GM23338 (cell line): ENCODE measurements around the gene GAN. TPM values are rescaled to one million over a fixed set of nuclear protein-coding genes. Genes with fewer than 3 reads are reported as not detected.

Source experiments
- ATAC-seq: fragments of 200-7000 bp; cut with Tn5 transposase; 3 replicates; pipeline ENCODE4 v1.9.1; 2020
- DNase-seq: peaks from one replicate; pipeline ENCODE4 v3.0.0-alpha.2; 2015; ENCODE audit warnings: low spot score
- H2AFZ ChIP-seq: fragments of 200-600 bp; sonication (generic); 2 replicates; pipeline ENCODE4 v1.8.0; 2016; ENCODE audit warnings: antibody characterized with exemption, mild to moderate bottlenecking, moderate library complexity
- H3F3A ChIP-seq: fragments of 200-600 bp; sonication (generic); replicated peaks from 2 replicates; pipeline ENCODE4 v1.8.0; 2017; ENCODE audit warnings: antibody characterized with exemption, mixed run types, low read depth
- H3K27ac ChIP-seq: fragments of 200-600 bp; sonication (generic); 2 replicates; pipeline ENCODE4 v1.6.1; 2016; ENCODE audit warnings: low read depth
- H3K27me3 ChIP-seq: fragments of 200-600 bp; sonication (generic); 2 replicates; pipeline ENCODE4 v1.8.0; 2016; ENCODE audit warnings: mild to moderate bottlenecking, mixed run types, moderate library complexity; ENCODE audit not compliant: insufficient read depth
- H3K36me3 ChIP-seq: fragments of 200-600 bp; sonication (generic); 2 replicates; pipeline ENCODE4 v1.8.0; 2016; ENCODE audit warnings: mild to moderate bottlenecking; ENCODE audit not compliant: insufficient read depth
- H3K4me1 ChIP-seq: fragments of 200-600 bp; sonication (generic); 2 replicates; pipeline ENCODE4 v1.8.0; 2016; ENCODE audit warnings: mild to moderate bottlenecking, moderate library complexity; ENCODE audit not compliant: insufficient read depth
- H3K4me2 ChIP-seq: fragments of 200-600 bp; sonication (generic); 2 replicates; pipeline ENCODE4 v1.7.1; 2017; ENCODE audit warnings: mixed run types
- H3K4me3 ChIP-seq: fragments of 200-600 bp; sonication (generic); 2 replicates; pipeline ENCODE4 v1.6.1; 2016; ENCODE audit warnings: mixed run types
- H3K79me2 ChIP-seq: fragments of 200-600 bp; sonication (generic); replicated peaks from 2 replicates; pipeline ENCODE4 v1.8.0; 2017; ENCODE audit warnings: mild to moderate bottlenecking; ENCODE audit not compliant: insufficient read depth
- H3K9me2 ChIP-seq: fragments of 200-600 bp; sonication (generic); 2 replicates; pipeline ENCODE4 v1.8.0; 2017; ENCODE audit not compliant: insufficient read depth
- H4K20me1 ChIP-seq: fragments of 200-600 bp; sonication (generic); replicated peaks from 2 replicates; pipeline ENCODE4 v1.8.0; 2017; ENCODE audit warnings: mild to moderate bottlenecking; ENCODE audit not compliant: insufficient read depth
- H3K27ac Mint-ChIP-seq: 2 replicates; pipeline ENCODE4 v1.8.0; 2020; ENCODE audit warnings: inconsistent platforms, mild to moderate bottlenecking, moderate library complexity, mixed read lengths
- H3K27me3 Mint-ChIP-seq: 3 replicates; pipeline ENCODE4 v1.8.0; 2022; ENCODE audit warnings: low read depth, mild to moderate bottlenecking, moderate library complexity, mixed read lengths, inconsistent platforms; ENCODE audit not compliant: insufficient read depth, poor library complexity
- H3K36me3 Mint-ChIP-seq: 3 replicates; pipeline ENCODE4 v1.8.0; 2021; ENCODE audit warnings: low read depth, mild to moderate bottlenecking, inconsistent platforms, moderate library complexity, mixed read lengths
- H3K4me1 Mint-ChIP-seq: 3 replicates; pipeline ENCODE4 v1.8.0; 2020; ENCODE audit warnings: mild to moderate bottlenecking, inconsistent platforms, mixed read lengths
- H3K4me3 Mint-ChIP-seq: 3 replicates; pipeline ENCODE4 v1.8.0; 2021; ENCODE audit warnings: moderate library complexity, mild to moderate bottlenecking, inconsistent platforms, mixed read lengths
- H3K9me3 Mint-ChIP-seq: 3 replicates; pipeline ENCODE4 v1.8.0; 2020; ENCODE audit warnings: moderate library complexity, mild to moderate bottlenecking, inconsistent platforms, mixed read lengths
- CREB1 ChIP-seq: fragments of 250-450 bp; sonication (Bioruptor Pico); IDR thresholded peaks from 2 replicates; pipeline ENCODE4 v1.5.0; 2020; ENCODE audit warnings: low read depth, mild to moderate bottlenecking, moderate library complexity
- CTCF ChIP-seq, 2 experiments: fragments of 200-600 bp in 1 of 2; sonication (generic) in 1 of 2; conservative IDR thresholded peaks; 2 replicates each; pipeline versions ENCODE4 v1.5.1 to v1.6.1; 2016 to 2017; ENCODE audit warnings: antibody characterized with exemption in 2 of 2, low read depth in 2 of 2, mild to moderate bottlenecking in 2 of 2, moderate library complexity in 1 of 2
- EZH2 ChIP-seq: fragments of 200-600 bp; sonication (generic); IDR thresholded peaks from one replicate; pipeline ENCODE4 v1.8.0; 2017; ENCODE audit warnings: antibody characterized with exemption, mild to moderate bottlenecking, low read depth; ENCODE audit not compliant: unreplicated experiment
- EZH2phosphoT487 ChIP-seq: fragments of 200-600 bp; sonication (generic); IDR thresholded peaks from one replicate; pipeline ENCODE4 v1.8.1; 2018; ENCODE audit warnings: antibody characterized with exemption; ENCODE audit not compliant: unreplicated experiment
- NANOG ChIP-seq: IDR thresholded peaks from 2 replicates; pipeline ENCODE4 v1.6.1; 2016; ENCODE audit warnings: antibody characterized with exemption, borderline replicate concordance
- POLR2AphosphoS5 ChIP-seq: IDR thresholded peaks from 2 replicates; pipeline ENCODE4 v1.6.1; 2016; ENCODE audit warnings: antibody characterized with exemption, low read depth
- REST ChIP-seq: IDR thresholded peaks from one replicate; pipeline ENCODE4 v1.6.1; 2018; ENCODE audit warnings: antibody characterized with exemption; ENCODE audit not compliant: unreplicated experiment
- STAT1 ChIP-seq: IDR thresholded peaks from one replicate; pipeline ENCODE4 v1.6.1; 2016; ENCODE audit warnings: antibody characterized with exemption; ENCODE audit not compliant: unreplicated experiment
- ZNF114 ChIP-seq: fragments of 250-450 bp; sonication (Bioruptor Pico); IDR thresholded peaks from 2 replicates; pipeline ENCODE4 v1.5.0; 2020; ENCODE audit warnings: mild to moderate bottlenecking, moderate library complexity
- ZNF331 ChIP-seq: fragments of 250-450 bp; sonication (Bioruptor Pico); IDR thresholded peaks from 2 replicates; pipeline ENCODE4 v1.5.0; 2020; ENCODE audit warnings: low read depth, mild to moderate bottlenecking, moderate library complexity
- polyA plus RNA-seq: library from polyadenylated mRNA; unstranded; fragments of >200 nt; fragmentation: Nextera tagmentation; extraction: Ambion mirVana; gene quantifications from 2 replicates; pipeline ENCODE4 v1.2.1, GENCODE V29; 2016
- total RNA-seq: library from RNA; depleted of rRNA; stranded (reverse); fragments of >200 nt; shearing (Covaris generic); gene quantifications from 2 replicates; pipeline ENCODE4 v1.2.3, GENCODE V29; 2014

Gene GAN
- total and polyA plus RNA-seq, 2 experiments from 2014 or later = 8.1 to 28.5 TPM

GRCh38 chr16:81435103-81435502 lies 120.3 kb downstream of the GAN start:
- peaks cover 5% of the 10 kb centered on the region for H3K4me1 ChIP-seq
- Mint-ChIP-seq H3K4me1 (peaks cover 17% of the 10 kb centered on the region), H3K9me3 (no peaks in the 10 kb centered on the region), H3K27ac (no peak overlapping the region), H3K36me3 (no peaks in the 10 kb centered on the region), H3K27me3 (peaks cover 6% of the 10 kb centered on the region), H3K4me3 (no peak overlapping the region)
- no peaks in the 10 kb centered on the region for H3K9me2 ChIP-seq
- TF ChIP-seq NANOG (no peak), ZNF114 (no peak), CTCF (conservative IDR thresholded peaks at IDR 0.05; ENCODE audit: low read depth in 2 of 2) (no peak), STAT1 (no peak), REST (no peak), EZH2phosphoT487 (no peak), EZH2 (no peak)
- H3F3A ChIP-seq = no peaks in the 10 kb centered on the region
- ATAC-seq = no peak
- no peak for DNase-seq
- no peaks in the 10 kb centered on the region for H4K20me1 ChIP-seq
- no peak overlapping the region for H3K27ac ChIP-seq
- no peak overlapping the region for H3K4me2 ChIP-seq
- no peak overlapping the region for H2AFZ ChIP-seq
- H3K79me2 ChIP-seq = no peaks in the 10 kb centered on the region
- H3K27me3 ChIP-seq = no peaks in the 10 kb centered on the region
- no peaks in the 10 kb centered on the region for H3K36me3 ChIP-seq
- no peak overlapping the region for H3K4me3 ChIP-seq

GRCh38 chr16:81435567-81435966 lies 120.8 kb downstream of the GAN start:
- no peaks in the 10 kb centered on the region for H3K79me2 ChIP-seq
- peaks cover 6% of the 10 kb centered on the region for H3K27me3 Mint-ChIP-seq

More at GRCh38 chr16:81435567-81435966, 120.8 kb downstream of the GAN start:
- no peaks in the 10 kb centered on the region for H3K36me3 Mint-ChIP-seq
- Histone ChIP-seq H3F3A (no peaks in the 10 kb centered on the region), H3K4me3 (no peak overlapping the region), H3K9me2 (no peaks in the 10 kb centered on the region), H3K27ac (no peak overlapping the region), H3K36me3 (no peaks in the 10 kb centered on the region), H4K20me1 (no peaks in the 10 kb centered on the region), H2AFZ (no peak overlapping the region), H3K4me1 (peaks cover 5% of the 10 kb centered on the region), H3K27me3 (no peaks in the 10 kb centered on the region), H3K4me2 (no peak overlapping the region)
- H3K4me1 Mint-ChIP-seq = peaks cover 17% of the 10 kb centered on the region
- no peak overlapping the region for H3K4me3 Mint-ChIP-seq
- DNase-seq (no peak), ATAC-seq (no peak)
- no peaks in the 10 kb centered on the region for H3K9me3 Mint-ChIP-seq
- no peak overlapping the region for H3K27ac Mint-ChIP-seq
- no peak for TF ChIP-seq CREB1 (CRISPR knock-in tag)
- no peak for TF ChIP-seq ZNF331 (CRISPR knock-in tag)
- TF ChIP-seq REST = no peak
- no peak for TF ChIP-seq POLR2AphosphoS5
- no peak for TF ChIP-seq EZH2phosphoT487
- no peak for TF ChIP-seq CTCF (conservative IDR thresholded peaks at IDR 0.05; ENCODE audit: low read depth in 2 of 2)
